H1 (cell line): ENCODE results near the gene DISC1. TPM values are rescaled to one million over a fixed set of nuclear protein-coding genes. Genes with fewer than 3 reads are reported as not detected.

Experiments
- GABPA ChIP-seq: IDR thresholded peaks from 2 replicates; pipeline ENCODE4 v1.6.1; 2011; ENCODE audit warnings: mild to moderate bottlenecking, low read length, moderate library complexity, borderline replicate concordance; ENCODE audit not compliant: insufficient read depth
- NANOG ChIP-seq: IDR thresholded peaks from 2 replicates; pipeline ENCODE4 v1.6.1; 2011; ENCODE audit warnings: low read length, low read depth, mild to moderate bottlenecking, inconsistent platforms; ENCODE audit not compliant: insufficient read depth, poor library complexity, severe bottlenecking
- SP4 ChIP-seq: IDR thresholded peaks from 2 replicates; pipeline ENCODE4 v1.6.1; 2012; ENCODE audit warnings: low read length, inconsistent platforms
- polyA plus RNA-seq, 7 experiments: library from polyadenylated mRNA; depleted of rRNA in 3 of 7; stranded (reverse) in 5 of 7; unstranded in 2 of 7; fragments of >200 nt in 5 of 7; fragments of 200-250 nt in 2 of 7; gene quantifications; 1 replicate in 5 of 7; 2 replicates in 1 of 7; 4 replicates in 1 of 7; pipeline versions ENCODE4 v1.2.1 to v1.2.3, GENCODE V29; 2011 to 2013; ENCODE audit warnings: missing spikeins in 2 of 7, mixed read lengths in 2 of 7
- total RNA-seq: library from RNA; stranded (reverse); fragmentation: NEBNext Ultra II Directional; extraction: Animal tissue kit (Norgen Biotek cat#: 25700); gene quantifications from 2 replicates; pipeline ENCODE4 v1.2.1, GENCODE V29; 2021
- TF ChIP-seq, protein P1 (sequence below): IDR thresholded peaks from 2 replicates; pipeline ENCODE4 v1.6.1; 2011; ENCODE audit warnings: low read length, improper control_type of control experiment

DISC1 gene
- total and polyA plus RNA-seq, 2 of the 8 experiments (the other 6 are each of a cell fraction or from before 2014, with no cell fraction given), result 1.1 to 3.5 TPM

GRCh38 chr1:231855926-231856325 lies 229.3 kb downstream of the DISC1 start (continued):
- TF ChIP-seq, protein P1, sequence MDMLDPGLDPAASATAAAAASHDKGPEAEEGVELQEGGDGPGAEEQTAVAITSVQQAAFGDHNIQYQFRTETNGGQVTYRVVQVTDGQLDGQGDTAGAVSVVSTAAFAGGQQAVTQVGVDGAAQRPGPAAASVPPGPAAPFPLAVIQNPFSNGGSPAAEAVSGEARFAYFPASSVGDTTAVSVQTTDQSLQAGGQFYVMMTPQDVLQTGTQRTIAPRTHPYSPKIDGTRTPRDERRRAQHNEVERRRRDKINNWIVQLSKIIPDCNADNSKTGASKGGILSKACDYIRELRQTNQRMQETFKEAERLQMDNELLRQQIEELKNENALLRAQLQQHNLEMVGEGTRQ, result no peak
- no peak for TF ChIP-seq GABPA
- no peak for TF ChIP-seq NANOG
- no peak for TF ChIP-seq SP4
